HCT116 (cell line): ENCODE data around the gene PGM2L1. TPM values are rescaled to one million over a fixed set of nuclear protein-coding genes. Genes with fewer than 3 reads are reported as not detected.

ENCODE experiments used
- ATAC-seq: fragments of 200-7000 bp; cut with Tn5 transposase; 2 replicates; pipeline ENCODE4 v1.9.1; 2020; ENCODE audit warnings: mild to moderate bottlenecking, moderate library complexity
- BruUV-seq: library from RNA; stranded (reverse); fragments of 400-500 nt; replicated peaks from 2 replicates; lab custom pipeline; 2021; lab: Mats Ljungman, UMichigan
- CTCF ChIA-PET: fragments of 300-600 bp; sonication (Branson Sonifier 250); formaldehyde crosslinking; loops from one replicate; lab custom pipeline; 2021; ENCODE audit warnings: antibody characterized with exemption; lab: Charles Lee
- POLR2A ChIA-PET: fragments of 300-600, 350-600 bp; sonication (Branson Sonifier 250); formaldehyde crosslinking; loops from one replicate; lab custom pipeline; 2021; ENCODE audit warnings: antibody characterized with exemption; lab: Charles Lee
- RAD21 ChIA-PET, 2 experiments: fragments of 300-600 bp; sonication (Branson Sonifier 250); formaldehyde crosslinking; loops; one replicate each; lab custom pipeline; 2023; ENCODE audit warnings: low total read pairs in 2 of 2; ENCODE audit not compliant: uncharacterized antibody in 2 of 2, unreplicated experiment in 2 of 2, low non-redundant PET in 1 of 2; lab: Charles Lee
- DNase-seq: peaks from one replicate; pipeline ENCODE4 v3.0.0-alpha.2; 2010; ENCODE audit warnings: low read depth, low spot score
- H2AFZ ChIP-seq: fragments of 200-600 bp; shearing (Covaris generic), sonication (generic); 2 replicates; pipeline ENCODE4 v1.6.1; 2017; ENCODE audit warnings: low read depth, mixed run types, mixed read lengths, antibody characterized with exemption, low read length; ENCODE audit not compliant: poor library complexity, severe bottlenecking
- H3K27ac ChIP-seq: 2 replicates; pipeline ENCODE4 v1.5.1; 2012; ENCODE audit warnings: low read depth, low read length
- H3K27me3 ChIP-seq: fragments of 200-600 bp; sonication (generic); 2 replicates; pipeline ENCODE4 v1.6.1; 2016; ENCODE audit warnings: mixed run types, low read length, mixed read lengths; ENCODE audit not compliant: insufficient read depth
- H3K36me3 ChIP-seq, 2 experiments: fragments of 200-500 bp in 1 of 2; fragments of 200-600 bp in 1 of 2; sonication (Bioruptor generic) in 1 of 2; sonication (generic) in 1 of 2; 2 replicates each; pipeline versions ENCODE4 v1.5.1 to v1.6.1; 2014 to 2016; ENCODE audit warnings: low read length in 2 of 2, inconsistent platforms in 1 of 2, mixed read lengths in 1 of 2, mixed run types in 1 of 2; ENCODE audit not compliant: insufficient read depth in 2 of 2, control insufficient read depth in 1 of 2
- H3K4me1 ChIP-seq, 2 experiments: fragments of 200-600 bp in 1 of 2; sonication (generic) in 1 of 2; 2 replicates each; pipeline versions ENCODE4 v1.5.1 to v1.6.1; 2012 to 2017; ENCODE audit warnings: low read length in 2 of 2, inconsistent platforms in 1 of 2, mild to moderate bottlenecking in 1 of 2, mixed read lengths in 1 of 2, mixed run types in 1 of 2, moderate library complexity in 1 of 2; ENCODE audit not compliant: insufficient read depth in 2 of 2, control insufficient read depth in 1 of 2
- H3K4me2 ChIP-seq: fragments of 200-600 bp; sonication (generic); 2 replicates; pipeline ENCODE4 v1.6.1; 2017; ENCODE audit warnings: mixed run types, low read length, mixed read lengths
- H3K4me3 ChIP-seq, 2 experiments: fragments of 200-600 bp in 1 of 2; sonication (generic) in 1 of 2; replicated peaks in 1 of 2; 2 replicates each; pipeline ENCODE4 v1.5.1; 2011 to 2016; ENCODE audit warnings: low read length in 2 of 2, control low read depth in 1 of 2, low read depth in 1 of 2, mild to moderate bottlenecking in 1 of 2, mixed read lengths in 1 of 2, mixed run types in 1 of 2
- H3K79me2 ChIP-seq: fragments of 200-600 bp; sonication (generic); 2 replicates; pipeline ENCODE4 v1.6.1; 2017; ENCODE audit warnings: mild to moderate bottlenecking, mixed run types, low read length, moderate library complexity, mixed read lengths; ENCODE audit not compliant: insufficient read depth
- H3K9ac ChIP-seq: fragments of 200-600 bp; sonication (generic); 2 replicates; pipeline ENCODE4 v1.6.1; 2016; ENCODE audit warnings: low read length, mixed read lengths
- H3K9me2 ChIP-seq: fragments of 200-600 bp; sonication (generic), shearing (Covaris generic); 2 replicates; pipeline ENCODE4 v1.6.1; 2017; ENCODE audit warnings: mixed run types, mild to moderate bottlenecking, moderate library complexity; ENCODE audit not compliant: insufficient read depth
- H3K9me3 ChIP-seq, 2 experiments: fragments of 200-500 bp in 1 of 2; fragments of 200-600 bp in 1 of 2; sonication (Bioruptor generic) in 1 of 2; sonication (generic) in 1 of 2; 2 replicates each; pipeline ENCODE4 v1.6.1; 2014 to 2017; ENCODE audit warnings: low read length in 2 of 2, mixed read lengths in 2 of 2, inconsistent platforms in 1 of 2, low read depth in 1 of 2, mild to moderate bottlenecking in 1 of 2, mixed run types in 1 of 2, moderate library complexity in 1 of 2; ENCODE audit not compliant: control insufficient read depth in 1 of 2, insufficient read depth in 1 of 2
- H4K20me1 ChIP-seq: fragments of 200-600 bp; sonication (generic), shearing (Covaris generic); 2 replicates; pipeline ENCODE4 v1.6.1; 2017; ENCODE audit warnings: mixed run types, mild to moderate bottlenecking, moderate library complexity; ENCODE audit not compliant: insufficient read depth
- CBX3 ChIP-seq: IDR thresholded peaks from 2 replicates; pipeline ENCODE4 v1.6.1; 2012; ENCODE audit warnings: low read depth
- CEBPB ChIP-seq: IDR thresholded peaks from 2 replicates; pipeline ENCODE4 v1.6.1; 2012; ENCODE audit warnings: low read depth
- CTCF ChIP-seq, 3 experiments: fragments of 200-600 bp in 1 of 3; sonication (generic) in 1 of 3; IDR thresholded peaks in 2 of 3; conservative IDR thresholded peaks in 1 of 3; 2 replicates each; pipeline ENCODE4 v1.5.1; 2012 to 2017; ENCODE audit warnings: low read depth in 2 of 3, low read length in 2 of 3, antibody characterized with exemption in 1 of 3, borderline replicate concordance in 1 of 3, control low read depth in 1 of 3, mild to moderate bottlenecking in 1 of 3, mixed read lengths in 1 of 3, mixed run types in 1 of 3, moderate library complexity in 1 of 3; ENCODE audit not compliant: insufficient read depth in 1 of 3
- EZH2phosphoT487 ChIP-seq: fragments of 200-600 bp; IDR thresholded peaks from 2 replicates; pipeline ENCODE4 v1.6.1; 2018; ENCODE audit warnings: antibody characterized with exemption, borderline replicate concordance
- MAX ChIP-seq: IDR thresholded peaks from 2 replicates; pipeline ENCODE4 v1.6.1; 2012
- POLR2AphosphoS5 ChIP-seq: IDR thresholded peaks from 2 replicates; pipeline ENCODE4 v1.6.1; 2011; ENCODE audit warnings: mild to moderate bottlenecking, low read depth, low read length, moderate library complexity
- REST ChIP-seq: IDR thresholded peaks from 2 replicates; pipeline ENCODE4 v1.6.1; 2012; ENCODE audit warnings: low read depth
- TCF7L2 ChIP-seq: IDR thresholded peaks from 2 replicates; pipeline ENCODE4 v1.7.0; 2011; ENCODE audit warnings: borderline replicate concordance, inconsistent platforms; ENCODE audit not compliant: insufficient read depth, insufficient read length; ENCODE audit errors: extremely low read depth
- ZBTB33 ChIP-seq: IDR thresholded peaks from 2 replicates; pipeline ENCODE4 v1.6.1; 2011; ENCODE audit warnings: mild to moderate bottlenecking, low read length, moderate library complexity; ENCODE audit not compliant: insufficient replicate concordance; ENCODE audit errors: extremely low read depth
- ZNF274 ChIP-seq: fragments of 200-500 bp; sonication (Bioruptor generic); IDR thresholded peaks from 2 replicates; pipeline ENCODE4 v1.6.1; 2014; ENCODE audit warnings: mild to moderate bottlenecking, low read depth, low read length, inconsistent platforms
- intact Hi-C: fragments of 100-400 bp; cut with micrococcal nuclease; formaldehyde crosslinking; loops from 2 replicates; pipeline ENCODE4 v1.10.0; 2022
- total RNA-seq: library from RNA; stranded (reverse); gene quantifications from one replicate; pipeline ENCODE4 v1.2.1, GENCODE V29; 2021; ENCODE audit not compliant: unreplicated experiment

The PGM2L1 gene
- total RNA-seq, 1 experiment from 2014 or later: 4.9 TPM

- RAD21 ChIA-PET: interaction anchor here in 1 of 2 experiments (0.7 kb wide), 1 partner anchor 36 kb away, joined by 4 read pairs; no protein-coding TSS in a partner anchor
Measured at GRCh38 chr11:74355626-74356025, 42.6 kb downstream of the PGM2L1 start.

More at GRCh38 chr11:74355626-74356025, 42.6 kb downstream of the PGM2L1 start:
- no peaks in the 10 kb centered on the region for H3K4me1 ChIP-seq
- no peaks in the 10 kb centered on the region for H4K20me1 ChIP-seq
- no peaks in the 10 kb centered on the region for H3K79me2 ChIP-seq
- CTCF ChIA-PET: no interaction called here
- DNase-seq (no peak), ATAC-seq (no peak)
- no TSS peak for BruUV-seq
- TF ChIP-seq ZBTB33: no peak
- TF ChIP-seq ZNF274: no peak
- TF ChIP-seq TCF7L2: no peak
- TF ChIP-seq MAX: no peak
- TF ChIP-seq CEBPB: no peak
- TF ChIP-seq REST: no peak
- no peak for TF ChIP-seq CTCF (IDR thresholded peaks at IDR 0.05 in 2 of 3, conservative IDR thresholded peaks at IDR 0.05 in 1 of 3; ENCODE audit: borderline replicate concordance in 1 of 3, insufficient read depth in 1 of 3, low read depth in 2 of 3, low read length in 2 of 3)
- no peak for TF ChIP-seq POLR2AphosphoS5
- TF ChIP-seq EZH2phosphoT487: no peak
- no peak for TF ChIP-seq CBX3
- H3K4me3 ChIP-seq: no peak overlapping the region
- no peak overlapping the region for H2AFZ ChIP-seq
- intact Hi-C loops: no loop called here
- POLR2A ChIA-PET: no interaction called here
- H3K9ac ChIP-seq: no peak overlapping the region
- H3K9me2 ChIP-seq: no peaks in the 10 kb centered on the region
- no peaks in the 10 kb centered on the region for H3K27me3 ChIP-seq
- H3K9me3 ChIP-seq: no peaks in the 10 kb centered on the region
- H3K36me3 ChIP-seq: no peaks in the 10 kb centered on the region; a peak in 1 of 4 replicates
- H3K4me2 ChIP-seq: no peak overlapping the region
- no peak overlapping the region for H3K27ac ChIP-seq
